ENCODE results near the gene ACTN4.

Gene ACTN4

GRCh38 chr19:38710928-38711725 lies 63.7 kb downstream of the ACTN4 start:
- Histone ChIP-seq H3K27me3 (no peaks in the 10 kb centered on the region), H3K36me3 (peaks cover 100% of the 10 kb centered on the region), H3K4me3 (ENCODE audit: low read depth in 1 of 2, low read length in 1 of 2) (no peak overlapping the region), H3K27ac (no peak overlapping the region), H3K4me1 (ENCODE audit: control insufficient read depth in 1 of 2, insufficient read depth in 1 of 2, low read depth in 1 of 2, low read length in 1 of 2) (no peaks in the 10 kb centered on the region), H3K9me3 (no peaks in the 10 kb centered on the region)
- no peak for TF ChIP-seq CTCF (IDR thresholded peaks at IDR 0.05)

GRCh38 chr19:38711726-38712153 lies 64.3 kb downstream of the ACTN4 start:
- Histone ChIP-seq H3K4me1 (ENCODE audit: control insufficient read depth in 1 of 2, insufficient read depth in 1 of 2, low read depth in 1 of 2, low read length in 1 of 2) (no peaks in the 10 kb centered on the region), H3K4me3 (ENCODE audit: low read depth in 1 of 2, low read length in 1 of 2) (no peak overlapping the region), H3K9me3 (no peaks in the 10 kb centered on the region), H3K27me3 (no peaks in the 10 kb centered on the region), H3K36me3 (peaks cover 100% of the 10 kb centered on the region), H3K27ac (no peak overlapping the region)
- no peak for TF ChIP-seq CTCF (IDR thresholded peaks at IDR 0.05)

- Histone ChIP-seq H3K4me3 (ENCODE audit: low read depth in 1 of 2, low read length in 1 of 2) (no peak overlapping the region), H3K27me3 (no peaks in the 10 kb centered on the region), H3K9me3 (no peaks in the 10 kb centered on the region), H3K36me3 (peaks cover 100% of the 10 kb centered on the region), H3K27ac (no peak overlapping the region), H3K4me1 (ENCODE audit: control insufficient read depth in 1 of 2, insufficient read depth in 1 of 2, low read depth in 1 of 2, low read length in 1 of 2) (no peaks in the 10 kb centered on the region)
- no peak for TF ChIP-seq CTCF (IDR thresholded peaks at IDR 0.05)
These were observed 64.8 kb downstream of the ACTN4 start for GRCh38 chr19:38712161-38712748.

- H3K4me3 ChIP-seq (ENCODE audit: low read depth in 1 of 2, low read length in 1 of 2): no peak overlapping the region
- no peaks in the 10 kb centered on the region for H3K9me3 ChIP-seq
- no peaks in the 10 kb centered on the region for H3K4me1 ChIP-seq (ENCODE audit: control insufficient read depth in 1 of 2, insufficient read depth in 1 of 2, low read depth in 1 of 2, low read length in 1 of 2)
- no peak overlapping the region for H3K27ac ChIP-seq
- TF ChIP-seq CTCF (IDR thresholded peaks at IDR 0.05): no peak
- H3K36me3 ChIP-seq: peaks cover 100% of the 10 kb centered on the region
- no peaks in the 10 kb centered on the region for H3K27me3 ChIP-seq
These were observed 65.8 kb downstream of the ACTN4 start for GRCh38 chr19:38713227-38713649.

GRCh38 chr19:38713865-38714264 lies 66.4 kb downstream of the ACTN4 start:
- Histone ChIP-seq H3K27ac (no peak overlapping the region), H3K36me3 (peaks cover 100% of the 10 kb centered on the region), H3K4me3 (ENCODE audit: low read depth in 1 of 2, low read length in 1 of 2) (no peak overlapping the region), H3K27me3 (no peaks in the 10 kb centered on the region), H3K4me1 (ENCODE audit: control insufficient read depth in 1 of 2, insufficient read depth in 1 of 2, low read depth in 1 of 2, low read length in 1 of 2) (no peaks in the 10 kb centered on the region), H3K9me3 (no peaks in the 10 kb centered on the region)
- no peak for TF ChIP-seq CTCF (IDR thresholded peaks at IDR 0.05)
